Chondrocyte (in vitro differentiated cells): ENCODE results near the gene MAMLD1. TPM values are rescaled to one million over a fixed set of nuclear protein-coding genes. Genes with fewer than 3 reads are reported as not detected.
A peak's percentile ranks its signal among the peaks of the same experiment; 100 is the strongest.

Experiments
- DNase-seq: peaks from one replicate; pipeline ENCODE4 v3.0.0; 2021; ENCODE audit warnings: mixed read lengths, low spot score
- H3K27ac Mint-ChIP-seq: one replicate; pipeline ENCODE4 v1.8.0; 2021; ENCODE audit warnings: mild to moderate bottlenecking, moderate library complexity, mixed read lengths; ENCODE audit not compliant: unreplicated experiment
- H3K27me3 Mint-ChIP-seq: 2 replicates; pipeline ENCODE4 v1.8.0; 2021; ENCODE audit warnings: low read depth, mixed read lengths
- H3K36me3 Mint-ChIP-seq: 2 replicates; pipeline ENCODE4 v1.8.0; 2021; ENCODE audit warnings: low read depth, mixed read lengths
- H3K4me1 Mint-ChIP-seq: 2 replicates; pipeline ENCODE4 v1.8.0; 2021; ENCODE audit warnings: low read depth, mild to moderate bottlenecking, mixed read lengths
- H3K4me3 Mint-ChIP-seq: one replicate; pipeline ENCODE4 v1.8.0; 2021; ENCODE audit warnings: mild to moderate bottlenecking, moderate library complexity, mixed read lengths; ENCODE audit not compliant: unreplicated experiment
- H3K9me3 Mint-ChIP-seq: 2 replicates; pipeline ENCODE4 v1.8.0; 2021; ENCODE audit warnings: low read depth, mixed read lengths
- CTCF ChIP-seq: fragments of 200-600 bp; sonication (generic); IDR thresholded peaks from 2 replicates; pipeline ENCODE4 v1.5.0; 2021; ENCODE audit warnings: antibody characterized with exemption, mild to moderate bottlenecking, moderate library complexity
- long read RNA-seq: library from polyadenylated mRNA; stranded (forward); transcript quantifications from one replicate; pipeline ENCODE4 v2.0.0, GENCODE V29; 2021
- total RNA-seq: library from RNA; stranded (reverse); gene quantifications from 3 replicates; pipeline ENCODE4 v1.2.1, GENCODE V29; 2021

The MAMLD1 gene
- 6.0 to 9.3 TPM (median 8.8 TPM) in 3 replicates for total RNA-seq
- long read RNA-seq, full-length matches to known transcripts, result 1 of 4 reads
- long read RNA-seq, partial matches to known transcripts, result 3 of 4 reads
- long read RNA-seq, other reads (novel, unspliced or antisense), result 0 of 4 reads

GRCh38 chrX:150362599-150363481, at the start of gene MAMLD1:
Gene MAMLD1, plus strand, starts transcription at chrX:150363317. Its CDS starts 82,200 bp downstream, at chrX:150445517.
- DNase-seq, result peak; percentile 90
- no peaks in the 10 kb centered on the region for H3K27me3 Mint-ChIP-seq
- no peaks in the 10 kb centered on the region for H3K9me3 Mint-ChIP-seq
- H3K27ac Mint-ChIP-seq, result peak within 1 kb of the TSS; percentile 90
- H3K36me3 Mint-ChIP-seq, result no peaks in the 10 kb centered on the region
- peak; percentile 38 for TF ChIP-seq CTCF
- H3K4me3 Mint-ChIP-seq, result peak within 1 kb of the TSS; percentile 86
- H3K4me1 Mint-ChIP-seq, result peaks cover 15% of the 10 kb centered on the region

GRCh38 chrX:150313514-150313913, 49.6 kb upstream of the MAMLD1 start:
- Mint-ChIP-seq H3K9me3 (peaks cover 5% of the 10 kb centered on the region), H3K4me1 (no peaks in the 10 kb centered on the region)

GRCh38 chrX:150314186-150314585, 48.9 kb upstream of the MAMLD1 start:
- peaks cover 5% of the 10 kb centered on the region for H3K9me3 Mint-ChIP-seq

More at GRCh38 chrX:150313514-150313913, 49.6 kb upstream of the MAMLD1 start:
- Mint-ChIP-seq H3K27ac (no peak overlapping the region), H3K27me3 (no peaks in the 10 kb centered on the region), H3K4me3 (no peak overlapping the region), H3K36me3 (no peaks in the 10 kb centered on the region)
- no peak for DNase-seq
- TF ChIP-seq CTCF, result no peak

GRCh38 chrX:150316564-150316963, 46.6 kb upstream of the MAMLD1 start:
- Mint-ChIP-seq H3K27ac (no peak overlapping the region), H3K36me3 (no peaks in the 10 kb centered on the region), H3K9me3 (peaks cover 5% of the 10 kb centered on the region), H3K4me1 (no peaks in the 10 kb centered on the region), H3K4me3 (no peak overlapping the region), H3K27me3 (no peaks in the 10 kb centered on the region)
- no peak for TF ChIP-seq CTCF
- no peak for DNase-seq

More at GRCh38 chrX:150314186-150314585, 48.9 kb upstream of the MAMLD1 start:
- Mint-ChIP-seq H3K36me3 (no peaks in the 10 kb centered on the region), H3K27me3 (no peaks in the 10 kb centered on the region), H3K4me3 (no peak overlapping the region), H3K27ac (no peak overlapping the region), H3K4me1 (no peaks in the 10 kb centered on the region)
- DNase-seq, result no peak
- TF ChIP-seq CTCF, result no peak

GRCh38 chrX:150323020-150323419, 40.1 kb upstream of the MAMLD1 start:
- peaks cover 1% of the 10 kb centered on the region for H3K36me3 Mint-ChIP-seq
- DNase-seq, result no peak
- H3K27ac Mint-ChIP-seq, result no peak overlapping the region
- H3K4me1 Mint-ChIP-seq, result peaks cover 14% of the 10 kb centered on the region
- no peak for TF ChIP-seq CTCF
- H3K27me3 Mint-ChIP-seq, result no peaks in the 10 kb centered on the region
- H3K9me3 Mint-ChIP-seq, result peaks cover 27% of the 10 kb centered on the region
- no peak overlapping the region for H3K4me3 Mint-ChIP-seq
